AG10803 (cell line): Measurements from ENCODE around the gene WFS1.

ENCODE experiments used
- DNase-seq: peaks from one replicate; pipeline ENCODE4 v3.0.0; 2010; ENCODE audit warnings: low read depth
- H3K4me3 ChIP-seq: 2 replicates; pipeline ENCODE4 v1.5.1; 2011; ENCODE audit warnings: mild to moderate bottlenecking, low read length, control low read depth
- CTCF ChIP-seq: conservative IDR thresholded peaks from 2 replicates; pipeline ENCODE4 v1.5.1; 2011; ENCODE audit warnings: mild to moderate bottlenecking, low read length, control low read depth, inconsistent platforms

WFS1 gene

DNA sequence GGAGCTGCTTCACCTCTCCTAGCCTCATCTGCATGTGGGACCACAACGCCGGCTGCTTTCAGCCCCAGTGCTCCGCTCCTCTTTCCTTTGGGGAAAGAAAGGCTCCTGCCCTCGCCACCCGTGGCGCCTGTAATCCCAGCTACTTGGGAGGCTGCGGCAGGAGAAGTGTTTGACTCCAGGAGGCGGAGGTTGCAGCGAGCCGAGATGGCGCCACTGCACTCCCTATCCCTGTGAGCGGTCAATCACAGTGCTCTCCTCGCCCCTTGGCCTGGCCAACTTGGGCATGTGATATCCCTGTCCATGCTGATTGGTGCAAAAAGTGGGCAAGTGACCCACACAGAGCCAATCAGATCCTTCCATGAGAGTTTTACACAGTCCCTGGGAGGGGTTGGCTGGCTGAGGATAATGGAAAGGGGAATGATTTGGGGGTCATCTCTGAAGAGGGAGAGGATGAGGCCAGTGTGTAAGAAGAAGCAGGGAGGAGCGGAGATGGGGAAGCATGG, 56.2 kb downstream of the WFS1 start:
- DNase-seq, result no peak

GRCh38 chr4:6326312-6327060, 56.8 kb downstream of the WFS1 start:
- no peak overlapping the region for H3K4me3 ChIP-seq
- TF ChIP-seq CTCF, result no peak
- no peak for DNase-seq

More for the DNA sequence above, 56.2 kb downstream of the WFS1 start:
- H3K4me3 ChIP-seq, result no peak overlapping the region
- TF ChIP-seq CTCF, result no peak

DNA sequence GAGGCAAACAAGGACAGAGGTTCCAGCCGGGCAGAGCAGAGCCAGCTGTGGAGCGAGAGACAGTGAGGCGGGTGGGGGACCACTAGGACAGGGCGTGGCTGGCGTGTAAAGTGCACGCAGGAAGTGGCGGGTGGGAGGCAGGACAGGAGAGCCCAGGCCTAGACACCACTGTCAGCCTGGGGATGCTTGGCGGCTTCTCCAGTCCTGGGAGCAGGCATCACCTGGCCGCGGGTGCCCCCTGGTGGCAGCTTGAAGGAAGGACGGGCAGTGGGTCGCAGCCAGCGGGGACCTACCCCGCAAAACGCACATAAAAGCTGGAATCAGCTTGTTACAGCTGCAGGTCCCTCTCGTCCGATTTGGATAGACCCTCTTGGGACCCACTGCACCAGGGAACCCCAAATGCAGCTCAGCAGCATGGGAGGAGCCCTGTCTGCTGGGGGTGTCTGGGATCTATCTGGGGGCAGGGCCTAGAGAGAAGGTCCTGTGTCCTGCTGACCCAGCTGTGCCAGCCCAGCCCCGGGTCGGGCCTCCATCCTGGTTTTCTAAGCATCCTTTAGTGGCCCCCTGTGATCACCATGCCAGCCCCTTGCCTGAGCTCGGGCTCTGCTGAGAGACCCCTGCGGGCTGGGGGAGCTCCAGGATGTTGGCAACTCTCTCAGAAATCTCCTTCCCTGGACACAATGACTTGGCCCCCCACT, 57.7 kb downstream of the WFS1 start:
- peak; percentile 54 for DNase-seq
- peak; percentile 83 for TF ChIP-seq CTCF
- H3K4me3 ChIP-seq, result no peak overlapping the region

DNA sequence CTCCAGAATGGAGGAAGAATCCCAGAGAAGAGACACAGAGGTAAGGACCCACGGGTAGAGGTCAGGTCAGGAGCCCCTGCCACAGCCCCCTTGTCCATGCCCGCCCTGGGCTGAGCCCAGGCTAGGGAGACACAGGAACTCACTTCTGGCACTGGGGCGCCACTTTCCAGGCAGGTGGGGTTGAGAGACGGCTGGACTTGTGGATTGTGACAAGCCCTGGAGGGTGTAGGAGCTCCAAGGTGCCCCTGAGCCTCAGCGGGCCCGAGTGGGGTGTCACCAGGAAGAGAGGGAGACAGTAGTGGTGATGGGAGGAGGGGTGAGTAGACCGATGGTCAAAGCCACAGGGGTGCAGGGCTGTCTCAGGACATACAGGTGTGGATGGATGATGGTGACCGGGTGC, 58.9 kb downstream of the WFS1 start:
- no peak overlapping the region for H3K4me3 ChIP-seq
- TF ChIP-seq CTCF, result no peak
- no peak for DNase-seq

- DNase-seq, result no peak
- TF ChIP-seq CTCF, result no peak
- no peak overlapping the region for H3K4me3 ChIP-seq
These were observed 60.1 kb downstream of the WFS1 start for GRCh38 chr4:6329478-6330383.

DNA sequence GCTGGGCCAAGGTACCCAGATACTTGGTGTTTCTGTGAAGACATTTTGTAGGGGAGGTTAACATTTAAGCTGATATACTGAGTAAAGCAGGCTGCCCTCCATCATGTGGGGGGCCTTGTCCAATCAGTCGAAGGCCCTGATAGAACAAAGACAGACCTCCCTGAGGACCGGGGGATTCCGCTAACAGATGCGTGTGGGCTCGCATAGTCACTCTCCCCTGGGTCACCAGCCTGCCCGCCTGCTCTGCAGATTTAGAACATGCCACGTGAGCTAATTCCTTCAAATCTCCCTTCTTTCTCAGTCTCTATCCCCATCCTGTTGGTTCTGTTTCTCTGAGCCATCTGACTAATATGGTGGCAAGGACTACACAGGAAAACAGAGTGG, 60.7 kb downstream of the WFS1 start:
- no peak for DNase-seq
- TF ChIP-seq CTCF, result no peak

More for the DNA sequence above, 60.7 kb downstream of the WFS1 start:
- no peak overlapping the region for H3K4me3 ChIP-seq
